ENCODE data around the gene CENPU. TPM values are rescaled to one million over a fixed set of nuclear protein-coding genes. Genes with fewer than 3 reads are reported as not detected.

The CENPU gene
- total and polyA plus RNA-seq, 2 of the 8 experiments (the other 6 are each of a cell fraction or from before 2014, with no cell fraction given) = 32.1 to 122 TPM

DNA sequence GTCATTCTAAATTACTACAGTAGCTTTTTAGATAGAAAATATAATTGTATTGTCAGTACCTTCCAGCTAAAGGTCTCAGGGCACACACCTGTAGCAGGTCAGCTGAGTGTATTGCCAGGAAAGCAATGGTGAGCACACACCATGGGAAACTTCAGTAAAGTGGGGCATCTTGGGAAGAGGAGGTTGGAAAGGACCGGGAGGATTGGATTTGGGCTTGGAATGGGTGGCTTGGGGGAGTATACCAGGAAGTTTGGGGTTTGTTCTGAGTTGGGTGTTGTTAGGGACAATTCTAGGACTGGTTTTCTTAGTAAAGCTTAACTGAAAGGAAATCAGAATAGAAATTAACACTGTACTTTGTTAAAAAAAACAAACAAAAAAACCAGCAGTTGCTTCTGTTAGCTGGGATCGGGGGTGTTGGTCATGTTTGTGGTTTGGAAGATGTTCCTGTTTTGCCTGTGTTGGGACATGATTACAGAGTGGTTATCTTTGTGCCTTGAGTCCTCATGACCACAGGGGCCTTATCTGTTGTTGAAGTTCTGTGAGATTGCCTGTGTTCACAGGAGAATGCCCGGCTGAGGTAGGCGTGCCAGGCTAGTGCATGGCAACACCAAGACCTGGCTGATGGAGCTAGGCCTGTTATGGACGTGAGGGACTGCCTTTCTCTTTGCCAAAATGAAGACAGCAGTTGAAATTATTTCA lies 49.3 kb downstream of the CENPU start:
- Histone ChIP-seq H3K9me3 (ENCODE audit: insufficient read depth in 2 of 2, low read depth in 1 of 2, low read length in 1 of 2) (peaks cover 0 to 4% of the 10 kb centered on the region in 2 experiments; a peak in 1 of 4 replicates), H3K4me1 (replicated peaks in 1 of 4; ENCODE audit: control insufficient read depth in 3 of 4, insufficient read depth in 4 of 4, low read length in 3 of 4) (peaks cover 0 to 4% (median 3%) of the 10 kb centered on the region in 4 experiments; a peak in 5 of 7 replicates), H3K14ac (ENCODE audit: insufficient read length) (no peak overlapping the region), H2BK15ac (ENCODE audit: low read length) (no peak overlapping the region), H2BK120ac (replicated peaks; ENCODE audit: low read depth, low read length) (no peak overlapping the region), H4K20me1 (replicated peaks in 1 of 2; ENCODE audit: control insufficient read depth in 1 of 2, insufficient read depth in 2 of 2, low read length in 2 of 2) (no peaks in the 10 kb centered on the region), H3K18ac (ENCODE audit: extremely low read depth, low read length) (no peak overlapping the region), H3K56ac (replicated peaks; ENCODE audit: insufficient read length, low read depth, low read length) (no peak overlapping the region), H3K27me3 (replicated peaks in 1 of 4; ENCODE audit: control insufficient read depth in 3 of 4, extremely low read depth in 1 of 4, insufficient read depth in 3 of 4, low read length in 3 of 4) (no peaks in the 10 kb centered on the region), H4K91ac (replicated peaks; ENCODE audit: insufficient read length, low read length) (peak overlapping the region; percentile 66), H3K79me1 (ENCODE audit: low read depth, low read length) (no peaks in the 10 kb centered on the region), H3K4ac (replicated peaks; ENCODE audit: insufficient read length, low read depth, low read length) (no peak overlapping the region), H3K36me3 (ENCODE audit: control insufficient read depth in 2 of 4, insufficient read depth in 4 of 4, low read length in 3 of 4) (no peaks in the 10 kb centered on the region), H3K79me2 (ENCODE audit: control insufficient read depth in 1 of 2, insufficient read depth in 2 of 2, low read length in 2 of 2) (no peaks in the 10 kb centered on the region), H2AK5ac (ENCODE audit: low read depth, low read length) (no peak overlapping the region), H3K23ac (ENCODE audit: insufficient read length) (no peak overlapping the region), H3K27ac (ENCODE audit: low read depth, low read length) (0 out of 2 replicates have a peak overlapping the region, but pooled peaks have one; percentile 9), H2BK20ac (ENCODE audit: low read length) (no peak overlapping the region), H4K8ac (ENCODE audit: extremely low read depth, insufficient read depth, low read length) (no peak overlapping the region), H2BK5ac (ENCODE audit: low read depth, low read length) (no peak overlapping the region), H3K4me3 (ENCODE audit: extremely low read depth in 1 of 4, insufficient read depth in 2 of 4, low read depth in 3 of 4, low read length in 4 of 4) (no peak overlapping the region), H2AFZ (ENCODE audit: low read length) (no peak overlapping the region), H4K5ac (ENCODE audit: insufficient read length, low read depth, low read length) (no peak overlapping the region), H3K23me2 (ENCODE audit: low read depth, low read length) (no peaks in the 10 kb centered on the region), H3K4me2 (ENCODE audit: insufficient read depth in 1 of 2, low read depth in 2 of 2, low read length in 2 of 2) (no peak overlapping the region), H2BK12ac (ENCODE audit: low read depth, low read length) (no peak overlapping the region; the same call in 1 of the 2 replicates), H3K9ac (replicated peaks in 1 of 4; ENCODE audit: extremely low read depth in 1 of 4, low read depth in 3 of 4, low read length in 3 of 4) (no peak overlapping the region)
- FAIRE-seq (no peak), DNase-seq (ENCODE audit: low read depth in 1 of 2, low spot score in 2 of 2) (no peak)
- CTCF ChIA-PET (ENCODE audit: partially characterized antibody) = interaction anchor here (0.8 to 1.3 kb wide), 3 partner anchors 12 to 108 kb away, joined by 3 to 4 read pairs (median 3); no protein-coding TSS in a partner anchor
- POLR2A ChIA-PET (ENCODE audit: partially characterized antibody) = no interaction called here
- whole genome bisulfite sequencing, 2 experiments (ENCODE audit: extremely low coverage in 1 of 2, insufficient coverage in 1 of 2, insufficient read length in 1 of 2, insufficient replicate concordance in 2 of 2, low coverage in 1 of 2, low lambda C conversion rate in 2 of 2, missing lambda C conversion rate in 1 of 2) = 87% methylated on average over 5 of the region's 5 CpGs; no CpG with 5 or more reads in 1 of the 2 experiments
- TF ChIP-seq FOSL1 (IDR thresholded peaks at IDR 0.05; ENCODE audit: insufficient read depth, low read depth, low read length) (no peak), GABPA (IDR thresholded peaks at IDR 0.05; ENCODE audit: borderline replicate concordance, insufficient read depth, low read length) (no peak), SIX5 (IDR thresholded peaks at IDR 0.05; ENCODE audit: low read depth, low read length) (no peak), SIRT6 (IDR thresholded peaks at IDR 0.05; ENCODE audit: low read length) (no peak), GTF2F1 (IDR thresholded peaks at IDR 0.05; ENCODE audit: borderline replicate concordance, low read depth, low read length) (no peak), RBBP5 (IDR thresholded peaks at IDR 0.05; ENCODE audit: borderline replicate concordance, low read depth, low read length) (no peak), SP2 (IDR thresholded peaks at IDR 0.05; ENCODE audit: low read length) (no peak), EGR1 (IDR thresholded peaks at IDR 0.05; ENCODE audit: borderline replicate concordance, low read depth, low read length) (no peak), TCF12 (IDR thresholded peaks at IDR 0.05; ENCODE audit: low read depth, low read length) (no peak), TAF1 (IDR thresholded peaks at IDR 0.05; ENCODE audit: low read depth, low read length) (no peak), CBX5 (IDR thresholded peaks at IDR 0.05; ENCODE audit: low read depth, low read length) (no peak), CTBP2 (IDR thresholded peaks at IDR 0.05; ENCODE audit: borderline replicate concordance, insufficient read depth, insufficient read length, low read length) (no peak), TAF7 (optimal IDR thresholded peaks at IDR 0.05; ENCODE audit: borderline replicate concordance, low read depth, low read length) (no peak), RXRA (IDR thresholded peaks at IDR 0.05; ENCODE audit: insufficient read depth, low read depth, low read length) (no peak)

Measured in H1 (cell line).